ENCODE data around the gene R3HDM4.

DNA sequence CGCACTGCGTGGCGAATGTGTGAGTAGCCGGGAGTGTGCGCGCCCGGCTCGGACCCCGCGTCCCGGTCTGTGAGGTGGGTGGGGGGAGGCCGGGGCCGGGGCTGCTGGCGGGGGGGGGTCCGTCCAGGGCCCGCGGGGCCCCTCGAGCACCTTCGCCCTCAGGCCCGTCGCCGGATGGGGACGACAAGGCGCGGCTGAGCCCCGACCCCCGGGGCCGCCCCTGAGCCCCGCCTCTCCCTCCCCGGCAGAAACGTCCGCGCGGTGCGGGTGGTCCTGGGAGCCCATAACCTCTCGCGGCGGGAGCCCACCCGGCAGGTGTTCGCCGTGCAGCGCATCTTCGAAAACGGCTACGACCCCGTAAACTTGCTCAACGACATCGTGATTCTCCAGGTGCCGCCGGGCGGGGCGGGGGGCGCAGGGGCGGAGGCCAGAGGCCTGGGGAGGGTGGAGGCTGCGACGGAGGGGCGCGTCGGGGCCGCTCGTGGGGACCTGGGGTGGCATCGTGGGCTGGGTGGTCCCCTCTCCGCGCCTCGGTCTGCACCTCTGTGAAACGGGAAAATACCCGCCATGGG, 59.9 kb downstream of the R3HDM4 start:
- TF ChIP-seq, protein P1, sequence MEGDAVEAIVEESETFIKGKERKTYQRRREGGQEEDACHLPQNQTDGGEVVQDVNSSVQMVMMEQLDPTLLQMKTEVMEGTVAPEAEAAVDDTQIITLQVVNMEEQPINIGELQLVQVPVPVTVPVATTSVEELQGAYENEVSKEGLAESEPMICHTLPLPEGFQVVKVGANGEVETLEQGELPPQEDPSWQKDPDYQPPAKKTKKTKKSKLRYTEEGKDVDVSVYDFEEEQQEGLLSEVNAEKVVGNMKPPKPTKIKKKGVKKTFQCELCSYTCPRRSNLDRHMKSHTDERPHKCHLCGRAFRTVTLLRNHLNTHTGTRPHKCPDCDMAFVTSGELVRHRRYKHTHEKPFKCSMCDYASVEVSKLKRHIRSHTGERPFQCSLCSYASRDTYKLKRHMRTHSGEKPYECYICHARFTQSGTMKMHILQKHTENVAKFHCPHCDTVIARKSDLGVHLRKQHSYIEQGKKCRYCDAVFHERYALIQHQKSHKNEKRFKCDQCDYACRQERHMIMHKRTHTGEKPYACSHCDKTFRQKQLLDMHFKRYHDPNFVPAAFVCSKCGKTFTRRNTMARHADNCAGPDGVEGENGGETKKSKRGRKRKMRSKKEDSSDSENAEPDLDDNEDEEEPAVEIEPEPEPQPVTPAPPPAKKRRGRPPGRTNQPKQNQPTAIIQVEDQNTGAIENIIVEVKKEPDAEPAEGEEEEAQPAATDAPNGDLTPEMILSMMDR (conservative IDR thresholded peaks at IDR 0.05; ENCODE audit: low read length), result no peak
- no peak for TF ChIP-seq EZH2phosphoT487 (IDR thresholded peaks at IDR 0.05; ENCODE audit: borderline replicate concordance)

All from Loucy (cell line).